Mucosa of descending colon (tissue), 3 donors: ENCODE results near the gene GRK5. TPM values are rescaled to one million over a fixed set of nuclear protein-coding genes. Genes with fewer than 3 reads are reported as not detected.

Experiments used
- ATAC-seq: fragments of 200-7000 bp; cut with Tn5 transposase; one replicate; pipeline ENCODE4 v1.9.1; 2020; ENCODE audit warnings: mild to moderate bottlenecking, moderate library complexity
- DNase-seq, 3 donors: peaks; one replicate each; pipeline ENCODE4 v3.0.0-alpha.2; 2020
- H3K36me3 ChIP-seq: fragments of 200-600 bp; one replicate; pipeline ENCODE4 v1.8.0; 2021; ENCODE audit warnings: low read depth, mild to moderate bottlenecking
- H3K4me1 ChIP-seq: fragments of 200-600 bp; one replicate; pipeline ENCODE4 v1.8.0; 2021; ENCODE audit warnings: low read depth, mild to moderate bottlenecking
- H3K4me3 ChIP-seq: fragments of 200-600 bp; one replicate; pipeline ENCODE4 v1.8.0; 2021; ENCODE audit warnings: mild to moderate bottlenecking
- H3K9me3 ChIP-seq: fragments of 200-600 bp; one replicate; pipeline ENCODE4 v1.8.0; 2021; ENCODE audit warnings: mild to moderate bottlenecking
- intact Hi-C, 2 donors: fragments of 100-400 bp; cut with DNase I in 1 of 2; cut with micrococcal nuclease in 1 of 2; formaldehyde crosslinking; loops; one replicate each; pipeline versions ENCODE4 v1.11.0 to v1.11.1; 2022; cut with DNase I, micrococcal nuclease
- total RNA-seq, 3 donors: library from RNA; stranded (reverse); fragmentation: NEBNext Ultra II Directional in 2 of 3; extraction: Animal tissue kit (Norgen Biotek cat#: 25700) in 2 of 3; gene quantifications; one replicate each; pipeline versions ENCODE4 v1.2.1 to v1.2.4, GENCODE V29; 2021 to 2023
- TF ChIP-seq, protein P1 (sequence below): fragments of 200-600 bp; IDR thresholded peaks from one replicate; pipeline ENCODE4 v1.8.0; 2022; ENCODE audit warnings: antibody characterized with exemption, mild to moderate bottlenecking
- donor health status: DM: no; HTN: no; CAD: no; lungs with moderate emphysema.
- donor health status: DM: no; HTN: no; CAD: no.
- donor health status: DM: no; HTN: yes; CAD: no.

The GRK5 gene
- total RNA-seq, 3 donors from 2014 or later, result 6.6 to 27.1 (median 8.3) TPM

DNA sequence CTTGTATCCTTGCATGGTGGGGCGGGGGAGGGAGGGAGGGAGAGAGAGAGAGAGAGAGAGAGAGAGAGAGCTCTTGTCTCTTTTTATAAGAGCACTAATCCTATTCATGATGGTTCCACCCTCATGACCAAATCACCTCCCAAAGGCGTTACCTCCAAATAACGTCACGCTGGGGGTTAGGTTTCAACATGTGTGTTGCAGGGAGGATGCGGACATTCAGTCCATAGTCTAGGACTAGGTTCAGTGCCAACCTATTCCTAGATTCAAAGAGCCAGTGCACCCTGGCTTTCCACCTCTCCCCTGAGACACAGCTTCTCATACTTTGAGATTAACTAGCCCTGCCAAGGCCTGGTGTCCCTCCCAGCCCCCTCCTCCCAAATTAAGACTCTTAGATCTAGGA lies 123.0 kb downstream of the GRK5 start:
- TF ChIP-seq, protein P1, sequence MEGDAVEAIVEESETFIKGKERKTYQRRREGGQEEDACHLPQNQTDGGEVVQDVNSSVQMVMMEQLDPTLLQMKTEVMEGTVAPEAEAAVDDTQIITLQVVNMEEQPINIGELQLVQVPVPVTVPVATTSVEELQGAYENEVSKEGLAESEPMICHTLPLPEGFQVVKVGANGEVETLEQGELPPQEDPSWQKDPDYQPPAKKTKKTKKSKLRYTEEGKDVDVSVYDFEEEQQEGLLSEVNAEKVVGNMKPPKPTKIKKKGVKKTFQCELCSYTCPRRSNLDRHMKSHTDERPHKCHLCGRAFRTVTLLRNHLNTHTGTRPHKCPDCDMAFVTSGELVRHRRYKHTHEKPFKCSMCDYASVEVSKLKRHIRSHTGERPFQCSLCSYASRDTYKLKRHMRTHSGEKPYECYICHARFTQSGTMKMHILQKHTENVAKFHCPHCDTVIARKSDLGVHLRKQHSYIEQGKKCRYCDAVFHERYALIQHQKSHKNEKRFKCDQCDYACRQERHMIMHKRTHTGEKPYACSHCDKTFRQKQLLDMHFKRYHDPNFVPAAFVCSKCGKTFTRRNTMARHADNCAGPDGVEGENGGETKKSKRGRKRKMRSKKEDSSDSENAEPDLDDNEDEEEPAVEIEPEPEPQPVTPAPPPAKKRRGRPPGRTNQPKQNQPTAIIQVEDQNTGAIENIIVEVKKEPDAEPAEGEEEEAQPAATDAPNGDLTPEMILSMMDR, result no peak
- Histone ChIP-seq H3K4me1 (no peaks in the 10 kb centered on the region), H3K4me3 (no peak overlapping the region), H3K36me3 (no peaks in the 10 kb centered on the region), H3K9me3 (no peaks in the 10 kb centered on the region)
- intact Hi-C loops, result no loop called here
- ATAC-seq (no peak), DNase-seq (no peak)

DNA sequence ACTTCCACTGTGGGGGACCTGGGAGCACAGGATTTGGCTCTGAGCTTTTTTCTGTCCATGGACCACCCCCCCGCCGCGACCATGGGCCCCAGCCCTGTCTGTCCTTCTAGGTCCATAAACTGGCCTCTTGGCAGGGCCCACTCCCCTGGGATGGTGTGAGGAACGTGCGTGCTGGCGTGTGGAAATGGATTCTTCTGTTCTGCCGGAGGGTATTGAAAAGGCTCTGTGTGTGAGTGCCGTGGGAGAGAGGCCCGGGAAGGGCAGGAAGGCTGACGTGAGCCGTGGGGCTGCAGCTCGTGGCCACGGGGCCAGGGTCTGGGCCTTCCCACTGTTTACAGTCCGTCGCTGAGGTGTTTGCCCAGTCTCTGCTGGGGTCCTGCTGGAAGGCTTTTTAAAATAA lies 123.7 kb downstream of the GRK5 start:
- Histone ChIP-seq H3K4me1 (no peaks in the 10 kb centered on the region), H3K4me3 (no peak overlapping the region), H3K36me3 (no peaks in the 10 kb centered on the region), H3K9me3 (no peaks in the 10 kb centered on the region)
- TF ChIP-seq, protein P1, result no peak
- DNase-seq (no peak), ATAC-seq (no peak)
- intact Hi-C loops, result no loop called here

DNA sequence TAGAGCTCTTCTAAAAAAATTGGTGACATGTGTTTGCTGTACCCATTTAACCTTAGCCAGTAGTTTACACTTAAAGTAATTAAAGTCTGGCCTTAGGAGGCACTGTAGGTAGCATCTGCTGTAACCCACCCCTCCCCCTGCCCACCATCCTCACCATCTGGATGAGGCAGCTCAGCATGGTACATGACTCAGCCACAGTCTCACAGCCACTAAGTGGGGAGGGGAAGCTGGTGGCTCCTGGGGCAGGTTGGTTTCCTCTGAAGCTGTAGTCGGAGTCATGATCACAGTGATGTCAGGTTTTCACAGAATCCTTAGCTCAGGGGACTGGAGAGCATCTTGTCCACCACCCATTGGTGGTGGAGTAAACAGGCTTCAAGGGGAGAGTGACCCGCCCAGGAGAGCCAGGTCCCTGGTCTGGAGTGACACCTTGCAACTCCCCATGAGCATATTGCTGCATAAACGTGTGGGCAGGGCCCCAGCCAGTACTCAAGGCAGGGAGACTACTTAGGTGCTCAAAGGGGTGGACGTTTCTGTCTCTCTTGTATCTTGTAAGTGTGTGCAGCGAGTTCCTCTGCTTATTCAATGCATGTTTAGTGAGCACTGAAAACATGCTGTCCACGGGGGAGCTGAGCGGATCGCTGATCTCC lies 125.9 kb downstream of the GRK5 start:
- H3K4me3 ChIP-seq, result no peak overlapping the region
- no peaks in the 10 kb centered on the region for H3K4me1 ChIP-seq
- H3K9me3 ChIP-seq, result no peaks in the 10 kb centered on the region
- ATAC-seq (no peak), DNase-seq (no peak)
- no peaks in the 10 kb centered on the region for H3K36me3 ChIP-seq
- TF ChIP-seq, protein P1, result no peak
- intact Hi-C loops, result no loop called here

DNA sequence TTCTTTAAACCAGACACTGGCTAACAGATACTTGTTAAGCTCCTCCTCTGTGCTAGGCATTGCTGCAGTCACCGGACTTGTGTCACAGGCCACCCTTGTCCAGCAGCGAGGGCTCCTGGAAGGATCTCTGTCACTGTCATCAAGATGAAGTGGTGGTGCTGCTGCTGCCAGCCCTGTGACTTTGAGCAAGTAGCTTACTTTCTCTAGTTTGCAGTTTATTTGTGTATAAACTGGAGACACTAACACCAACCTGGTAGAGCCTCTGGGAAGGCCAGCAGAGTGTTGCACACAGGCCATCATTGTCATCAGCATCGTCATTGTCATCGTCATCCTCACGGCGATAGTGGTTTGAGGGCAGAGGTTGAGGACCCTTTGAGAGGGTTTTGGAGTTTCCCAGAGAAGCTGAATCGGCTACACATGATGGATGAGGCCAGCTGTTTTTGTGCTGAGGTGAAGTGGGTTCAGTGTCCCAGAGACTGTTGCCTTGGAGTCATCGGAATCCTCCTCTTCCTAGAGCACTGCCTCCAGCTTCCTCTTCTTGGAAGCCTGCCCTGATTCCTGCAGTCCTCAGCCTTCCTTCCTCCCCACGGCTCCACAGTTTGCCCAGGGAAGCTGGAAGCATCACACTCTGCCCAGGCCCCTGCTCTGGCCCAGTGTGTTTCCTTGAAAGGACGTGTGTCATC lies 128.4 kb downstream of the GRK5 start:
- ATAC-seq (peak; percentile 19), DNase-seq (no peak)
- H3K4me1 ChIP-seq, result no peaks in the 10 kb centered on the region
- H3K4me3 ChIP-seq, result no peak overlapping the region
- H3K36me3 ChIP-seq, result no peaks in the 10 kb centered on the region
- TF ChIP-seq, protein P1, result no peak
- intact Hi-C loops, result no loop called here
- no peaks in the 10 kb centered on the region for H3K9me3 ChIP-seq

DNA sequence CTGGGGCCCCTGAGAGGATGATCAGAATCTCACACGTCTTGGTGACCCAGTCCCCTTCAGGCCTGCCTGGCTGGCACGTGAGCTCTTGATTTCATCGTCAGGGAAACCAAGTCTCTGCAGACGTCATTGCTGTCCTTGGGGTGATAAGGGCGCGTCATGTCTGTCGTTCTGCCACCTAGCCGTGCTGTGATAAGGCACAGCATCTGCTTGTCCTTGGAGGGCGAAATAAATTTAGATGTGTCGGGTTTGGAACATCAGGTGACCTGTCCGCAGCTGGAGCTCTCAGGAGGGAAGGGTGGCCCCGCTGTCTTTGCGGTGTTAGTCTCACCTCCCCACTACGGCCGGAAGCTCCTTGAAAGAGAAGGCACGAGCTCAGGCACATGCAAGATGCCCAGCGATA lies 129.2 kb downstream of the GRK5 start:
- no peaks in the 10 kb centered on the region for H3K9me3 ChIP-seq
- no peaks in the 10 kb centered on the region for H3K4me1 ChIP-seq
- ATAC-seq, result no peak
- DNase-seq, result no peak
- TF ChIP-seq, protein P1, result no peak
- no peaks in the 10 kb centered on the region for H3K36me3 ChIP-seq
- no peak overlapping the region for H3K4me3 ChIP-seq
- intact Hi-C loops, result no loop called here
